K562 (cell line): Measurements from ENCODE around the gene ANKRD34A. TPM values are rescaled to one million over a fixed set of nuclear protein-coding genes. Genes with fewer than 3 reads are reported as not detected.

ENCODE experiments used
- CBFA2T3 ChIP-seq: fragments of 450-650 bp; IDR thresholded peaks from 2 replicates; pipeline ENCODE4 v1.6.1; 2017
- JUND ChIP-seq, 2 experiments: IDR thresholded peaks; 2 replicates in 1 of 2; 3 replicates in 1 of 2; pipeline ENCODE4 v1.6.1; 2011; ENCODE audit warnings: borderline replicate concordance in 2 of 2, low read depth in 2 of 2, low read length in 2 of 2, improper control_type of control experiment in 1 of 2, missing biosample characterization in 1 of 2, missing genetic modification characterization in 1 of 2, missing genetic modification reagents in 1 of 2
- KHSRP ChIP-seq: fragments of 450-650 bp; IDR thresholded peaks from 2 replicates; pipeline ENCODE4 v1.6.1; 2017
- SP2 ChIP-seq: IDR thresholded peaks from 2 replicates; pipeline ENCODE4 v1.6.1; 2011; ENCODE audit warnings: mild to moderate bottlenecking, low read depth, low read length, moderate library complexity; ENCODE audit not compliant: poor library complexity, severe bottlenecking; ENCODE audit errors: extremely low read depth
- TEAD4 ChIP-seq, 2 experiments: sonication (generic) in 1 of 2; formaldehyde crosslinking in 1 of 2; IDR thresholded peaks; 2 replicates each; pipeline versions ENCODE4 v1.6.1 to v1.8.0; 2012 to 2022; ENCODE audit warnings: borderline replicate concordance in 1 of 2, inconsistent platforms in 1 of 2, low read length in 1 of 2, mild to moderate bottlenecking in 1 of 2, missing genetic modification reagents in 1 of 2
- ZNF316 ChIP-seq: fragments of 450-650 bp; IDR thresholded peaks from 2 replicates; pipeline ENCODE4 v1.6.1; 2016
- polyA plus RNA-seq, 8 experiments: library from polyadenylated mRNA; depleted of rRNA in 4 of 8; stranded (reverse) in 5 of 8; unstranded in 3 of 8; fragments of >200 nt; fragmentation: Nextera tagmentation in 2 of 8; fragmentation: Illumina TruSeq in 1 of 8; extraction: Ambion mirVana in 2 of 8; extraction: Trizol in 1 of 8; gene quantifications; 2 replicates each; pipeline versions ENCODE4 v1.2.1 to v1.2.3, GENCODE V29; 2011 to 2014; ENCODE audit warnings: inconsistent platforms in 1 of 8, missing spikeins in 1 of 8
- total RNA-seq, 7 experiments: library from RNA; depleted of rRNA in 6 of 7; stranded (reverse); fragments of >200 nt in 6 of 7; fragmentation: Illumina TruSeq in 2 of 7; extraction: Trizol in 2 of 7; gene quantifications; 2 replicates each; pipeline versions ENCODE4 v1.2.1 to v1.2.3, GENCODE V29; 2011 to 2021; ENCODE audit warnings: low replicate concordance in 1 of 7
- TF ChIP-seq, protein P1 (sequence below): sonication (generic); formaldehyde crosslinking; IDR thresholded peaks from 2 replicates; pipeline ENCODE4 v1.8.0; 2022; ENCODE audit warnings: mild to moderate bottlenecking, missing genetic modification reagents
- TF ChIP-seq, protein P2 (sequence below): fragments of 250-450 bp; sonication (Bioruptor Pico); IDR thresholded peaks from 2 replicates; pipeline ENCODE4 v1.4.0; 2020
- TF ChIP-seq, protein P3 (sequence below): fragments of 200-800 bp; sonication (Bioruptor generic); IDR thresholded peaks from 2 replicates; pipeline ENCODE4 v1.6.1; 2017; ENCODE audit warnings: missing genetic modification characterization, missing compliant biosample characterization
- TF ChIP-seq, protein P4 (sequence below): fragments of 450-650 bp; formaldehyde crosslinking; IDR thresholded peaks from 2 replicates; pipeline ENCODE4 v1.4.0; 2020; ENCODE audit warnings: mild to moderate bottlenecking, moderate library complexity

ANKRD34A gene
- total and polyA plus RNA-seq, 9 of the 15 experiments (the other 6 are each of a cell fraction or from before 2014, with no cell fraction given) = 0.06 to 1.6 (median 0.43) TPM

DNA sequence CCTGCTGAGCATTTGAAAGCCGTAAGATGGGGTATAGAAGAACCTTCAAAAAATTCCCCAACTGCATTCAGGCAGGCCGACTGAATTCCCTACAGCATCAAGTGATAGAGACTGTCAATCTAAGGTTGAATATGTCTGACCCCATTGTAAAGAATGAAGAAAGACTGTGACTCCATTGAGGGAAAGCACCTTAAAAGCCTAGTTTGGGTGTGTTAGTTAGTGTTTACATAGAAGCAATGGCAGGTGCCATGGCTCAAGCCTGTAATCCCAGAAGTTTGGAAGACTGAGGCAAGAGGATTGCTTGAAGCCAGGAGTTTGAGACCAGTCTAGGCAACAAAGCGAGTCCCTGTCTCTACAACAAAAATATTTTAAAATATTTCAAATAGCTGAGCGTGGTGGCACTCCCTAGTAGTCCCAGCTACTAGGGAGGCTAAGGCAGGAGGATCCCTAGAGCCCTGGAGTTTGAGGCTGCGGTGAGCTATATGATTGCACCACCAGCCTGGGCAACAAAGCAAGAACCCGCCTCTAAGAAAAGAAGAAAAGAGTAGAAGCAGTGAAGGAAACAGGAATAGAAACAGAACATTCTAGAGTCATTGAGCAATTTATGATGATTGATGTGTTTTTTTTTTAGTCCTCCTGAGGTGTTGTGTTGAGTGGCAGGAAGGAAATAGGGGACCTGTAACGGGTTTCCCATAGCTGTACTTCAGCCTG is 15.5 kb upstream of the ANKRD34A start (continued):
- TF ChIP-seq, protein P1, sequence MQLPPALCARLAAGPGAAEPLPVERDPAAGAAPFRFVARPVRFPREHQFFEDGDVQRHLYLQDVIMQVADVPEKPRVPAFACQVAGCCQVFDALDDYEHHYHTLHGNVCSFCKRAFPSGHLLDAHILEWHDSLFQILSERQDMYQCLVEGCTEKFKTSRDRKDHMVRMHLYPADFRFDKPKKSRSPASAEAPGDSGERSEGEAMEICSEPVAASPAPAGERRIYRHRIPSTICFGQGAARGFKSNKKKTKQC (CRISPR knock-in tag) = no peak
- TF ChIP-seq SP2 = no peak
- TF ChIP-seq, protein P2, sequence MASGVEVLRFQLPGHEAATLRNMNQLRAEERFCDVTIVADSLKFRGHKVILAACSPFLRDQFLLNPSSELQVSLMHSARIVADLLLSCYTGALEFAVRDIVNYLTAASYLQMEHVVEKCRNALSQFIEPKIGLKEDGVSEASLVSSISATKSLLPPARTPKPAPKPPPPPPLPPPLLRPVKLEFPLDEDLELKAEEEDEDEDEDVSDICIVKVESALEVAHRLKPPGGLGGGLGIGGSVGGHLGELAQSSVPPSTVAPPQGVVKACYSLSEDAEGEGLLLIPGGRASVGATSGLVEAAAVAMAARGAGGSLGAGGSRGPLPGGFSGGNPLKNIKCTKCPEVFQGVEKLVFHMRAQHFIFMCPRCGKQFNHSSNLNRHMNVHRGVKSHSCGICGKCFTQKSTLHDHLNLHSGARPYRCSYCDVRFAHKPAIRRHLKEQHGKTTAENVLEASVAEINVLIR (CRISPR knock-in tag) = no peak
- TF ChIP-seq JUND (IDR thresholded peaks at IDR 0.05; ENCODE audit: borderline replicate concordance, low read depth, low read length) = peak; percentile 5; the same call in 1 of the 2 replicates
- no peak; the same call in 2 of the 3 replicates for TF ChIP-seq JUND (tag; IDR thresholded peaks at IDR 0.05; ENCODE audit: borderline replicate concordance, low read depth, low read length)
- TF ChIP-seq TEAD4 (IDR thresholded peaks at IDR 0.05; ENCODE audit: low read length) = no peak
- no peak for TF ChIP-seq TEAD4 (CRISPR knock-in tag; IDR thresholded peaks at IDR 0.05; ENCODE audit: borderline replicate concordance)
- TF ChIP-seq ZNF316 = peak; percentile 88
- TF ChIP-seq KHSRP = no peak
- TF ChIP-seq, protein P3, sequence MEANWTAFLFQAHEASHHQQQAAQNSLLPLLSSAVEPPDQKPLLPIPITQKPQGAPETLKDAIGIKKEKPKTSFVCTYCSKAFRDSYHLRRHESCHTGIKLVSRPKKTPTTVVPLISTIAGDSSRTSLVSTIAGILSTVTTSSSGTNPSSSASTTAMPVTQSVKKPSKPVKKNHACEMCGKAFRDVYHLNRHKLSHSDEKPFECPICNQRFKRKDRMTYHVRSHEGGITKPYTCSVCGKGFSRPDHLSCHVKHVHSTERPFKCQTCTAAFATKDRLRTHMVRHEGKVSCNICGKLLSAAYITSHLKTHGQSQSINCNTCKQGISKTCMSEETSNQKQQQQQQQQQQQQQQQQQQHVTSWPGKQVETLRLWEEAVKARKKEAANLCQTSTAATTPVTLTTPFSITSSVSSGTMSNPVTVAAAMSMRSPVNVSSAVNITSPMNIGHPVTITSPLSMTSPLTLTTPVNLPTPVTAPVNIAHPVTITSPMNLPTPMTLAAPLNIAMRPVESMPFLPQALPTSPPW (CRISPR knock-in tag) = 0 out of 2 replicates have a peak, but pooled peaks have one; percentile 28
- no peak for TF ChIP-seq CBFA2T3
- TF ChIP-seq, protein P4, sequence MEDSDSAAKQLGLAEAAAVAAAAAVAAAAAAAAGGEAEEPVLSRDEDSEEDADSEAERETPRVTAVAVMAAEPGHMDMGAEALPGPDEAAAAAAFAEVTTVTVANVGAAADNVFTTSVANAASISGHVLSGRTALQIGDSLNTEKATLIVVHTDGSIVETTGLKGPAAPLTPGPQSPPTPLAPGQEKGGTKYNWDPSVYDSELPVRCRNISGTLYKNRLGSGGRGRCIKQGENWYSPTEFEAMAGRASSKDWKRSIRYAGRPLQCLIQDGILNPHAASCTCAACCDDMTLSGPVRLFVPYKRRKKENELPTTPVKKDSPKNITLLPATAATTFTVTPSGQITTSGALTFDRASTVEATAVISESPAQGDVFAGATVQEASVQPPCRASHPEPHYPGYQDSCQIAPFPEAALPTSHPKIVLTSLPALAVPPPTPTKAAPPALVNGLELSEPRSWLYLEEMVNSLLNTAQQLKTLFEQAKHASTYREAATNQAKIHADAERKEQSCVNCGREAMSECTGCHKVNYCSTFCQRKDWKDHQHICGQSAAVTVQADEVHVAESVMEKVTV (CRISPR knock-in tag) = 0 out of 2 replicates have a peak, but pooled peaks have one; percentile 6
